Suprapubic skin (tissue), 4 donors: ENCODE measurements around the gene BAIAP3. TPM values are rescaled to one million over a fixed set of nuclear protein-coding genes. Genes with fewer than 3 reads are reported as not detected.

Source experiments
- DNase-seq, 2 donors: peaks; one replicate each; pipeline ENCODE4 v3.0.0-alpha.2; 2019; ENCODE audit warnings: low spot score in 2 of 2
- H3K27ac ChIP-seq: fragments of 200-600 bp; sonication (generic); one replicate; pipeline ENCODE4 v1.5.1; 2019
- H3K27me3 ChIP-seq: fragments of 200-600 bp; sonication (generic); one replicate; pipeline ENCODE4 v1.5.1; 2019
- H3K36me3 ChIP-seq: fragments of 200-600 bp; sonication (generic); one replicate; pipeline ENCODE4 v1.5.1; 2019
- H3K4me1 ChIP-seq: fragments of 200-600 bp; sonication (generic); one replicate; pipeline ENCODE4 v1.5.1; 2019
- H3K4me3 ChIP-seq: fragments of 200-600 bp; sonication (generic); one replicate; pipeline ENCODE4 v1.5.1; 2019; ENCODE audit warnings: mild to moderate bottlenecking
- H3K9me3 ChIP-seq: fragments of 200-600 bp; sonication (generic); one replicate; pipeline ENCODE4 v1.5.1; 2019
- EP300 ChIP-seq: sonication (generic); formaldehyde crosslinking; IDR thresholded peaks from one replicate; pipeline ENCODE4 v1.6.1; 2017; ENCODE audit warnings: antibody characterized with exemption
- POLR2A ChIP-seq, 2 donors: fragments of 450-650 bp; IDR thresholded peaks; one replicate each; pipeline ENCODE4 v1.6.1; 2017; ENCODE audit warnings: antibody characterized with exemption in 2 of 2, mild to moderate bottlenecking in 2 of 2, moderate library complexity in 2 of 2
- POLR2AphosphoS5 ChIP-seq, 3 donors: sonication (generic); formaldehyde crosslinking; IDR thresholded peaks; one replicate each; pipeline ENCODE4 v1.6.1; 2017; ENCODE audit warnings: antibody characterized with exemption in 3 of 3
- WGBS: methylation state at CpG from one replicate; pipeline ENCODE4 v1.1.5; 2018; 5-methylcytosine and 5-hydroxymethylcytosine counted together
- total RNA-seq, 4 donors: library from RNA; depleted of rRNA; stranded (reverse); fragments of >200 nt; gene quantifications; one replicate each; pipeline ENCODE4 v1.1.0, GENCODE V29; 2016
- TF ChIP-seq, protein P1 (sequence below), 2 donors: fragments of 200-600 bp in 1 of 2; fragments of 450-650 bp in 1 of 2; sonication (generic) in 1 of 2; IDR thresholded peaks; one replicate each; pipeline ENCODE4 v1.5.1; 2016 to 2019; ENCODE audit warnings: antibody characterized with exemption in 2 of 2, mild to moderate bottlenecking in 1 of 2, moderate library complexity in 1 of 2

The BAIAP3 gene
- total RNA-seq, 4 donors from 2014 or later, result 0.87 to 6.2 (median 2.5) TPM

DNA sequence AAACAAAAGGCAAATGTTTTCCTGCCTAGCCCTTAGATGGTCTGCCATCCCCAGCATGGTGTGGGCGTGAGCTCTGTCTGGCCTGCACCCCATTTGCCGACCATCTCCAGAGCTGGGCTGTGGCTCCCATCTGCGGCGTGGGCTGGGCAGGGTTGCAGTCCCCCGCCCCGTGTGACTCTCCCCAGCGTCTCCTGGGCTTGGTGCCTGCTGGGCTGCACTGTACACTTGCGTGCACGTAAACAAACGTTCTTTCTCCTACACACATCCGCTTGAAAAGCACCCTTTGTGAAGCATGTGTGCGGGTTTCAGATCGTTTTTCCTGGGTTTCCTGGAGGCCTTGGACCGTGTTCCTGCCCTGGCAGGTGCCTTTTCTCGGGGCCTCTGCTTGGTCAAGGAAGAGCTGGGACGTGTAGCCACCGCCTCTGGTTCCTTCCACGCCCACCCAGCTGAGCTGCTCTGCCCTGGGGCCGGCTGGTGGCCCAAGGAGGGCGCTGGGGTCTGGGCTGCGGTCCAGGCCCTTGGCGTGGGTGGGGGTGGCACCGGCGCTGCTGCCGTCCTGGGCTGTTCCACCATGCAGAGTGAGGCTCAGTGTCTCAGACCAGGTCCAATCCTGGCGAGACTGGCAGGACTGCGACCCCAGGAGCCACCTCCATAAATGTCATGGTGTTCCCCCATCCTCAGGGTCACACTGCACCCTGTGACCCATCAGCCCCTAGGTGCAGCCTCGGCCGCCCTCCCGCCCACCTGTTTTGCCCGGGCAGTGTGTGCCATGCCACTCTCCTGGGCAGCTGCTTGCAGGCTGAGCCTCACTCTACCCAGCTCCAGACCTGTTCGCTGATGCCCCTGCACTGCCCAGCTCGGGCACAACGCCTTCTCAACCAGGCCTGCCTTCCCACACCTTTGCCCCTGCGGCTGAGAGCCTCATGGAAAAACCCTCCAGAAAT, 9.9 kb upstream of the BAIAP3 start:
- H3K27me3 ChIP-seq, result no peaks in the 10 kb centered on the region
- TF ChIP-seq EP300 (no peak), POLR2A (IDR thresholded peaks at IDR 0.05) (no peak), POLR2AphosphoS5 (IDR thresholded peaks at IDR 0.05) (no peak)
- TF ChIP-seq, protein P1, sequence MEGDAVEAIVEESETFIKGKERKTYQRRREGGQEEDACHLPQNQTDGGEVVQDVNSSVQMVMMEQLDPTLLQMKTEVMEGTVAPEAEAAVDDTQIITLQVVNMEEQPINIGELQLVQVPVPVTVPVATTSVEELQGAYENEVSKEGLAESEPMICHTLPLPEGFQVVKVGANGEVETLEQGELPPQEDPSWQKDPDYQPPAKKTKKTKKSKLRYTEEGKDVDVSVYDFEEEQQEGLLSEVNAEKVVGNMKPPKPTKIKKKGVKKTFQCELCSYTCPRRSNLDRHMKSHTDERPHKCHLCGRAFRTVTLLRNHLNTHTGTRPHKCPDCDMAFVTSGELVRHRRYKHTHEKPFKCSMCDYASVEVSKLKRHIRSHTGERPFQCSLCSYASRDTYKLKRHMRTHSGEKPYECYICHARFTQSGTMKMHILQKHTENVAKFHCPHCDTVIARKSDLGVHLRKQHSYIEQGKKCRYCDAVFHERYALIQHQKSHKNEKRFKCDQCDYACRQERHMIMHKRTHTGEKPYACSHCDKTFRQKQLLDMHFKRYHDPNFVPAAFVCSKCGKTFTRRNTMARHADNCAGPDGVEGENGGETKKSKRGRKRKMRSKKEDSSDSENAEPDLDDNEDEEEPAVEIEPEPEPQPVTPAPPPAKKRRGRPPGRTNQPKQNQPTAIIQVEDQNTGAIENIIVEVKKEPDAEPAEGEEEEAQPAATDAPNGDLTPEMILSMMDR (IDR thresholded peaks at IDR 0.05), result no peak
- no peaks in the 10 kb centered on the region for H3K4me1 ChIP-seq
- peaks cover 76% of the 10 kb centered on the region for H3K36me3 ChIP-seq
- DNase-seq, result no peak
- H3K27ac ChIP-seq, result no peak overlapping the region
- H3K4me3 ChIP-seq, result no peak overlapping the region
- WGBS, result 70% methylated on average over 26 of the region's 35 CpGs
- no peaks in the 10 kb centered on the region for H3K9me3 ChIP-seq

DNA sequence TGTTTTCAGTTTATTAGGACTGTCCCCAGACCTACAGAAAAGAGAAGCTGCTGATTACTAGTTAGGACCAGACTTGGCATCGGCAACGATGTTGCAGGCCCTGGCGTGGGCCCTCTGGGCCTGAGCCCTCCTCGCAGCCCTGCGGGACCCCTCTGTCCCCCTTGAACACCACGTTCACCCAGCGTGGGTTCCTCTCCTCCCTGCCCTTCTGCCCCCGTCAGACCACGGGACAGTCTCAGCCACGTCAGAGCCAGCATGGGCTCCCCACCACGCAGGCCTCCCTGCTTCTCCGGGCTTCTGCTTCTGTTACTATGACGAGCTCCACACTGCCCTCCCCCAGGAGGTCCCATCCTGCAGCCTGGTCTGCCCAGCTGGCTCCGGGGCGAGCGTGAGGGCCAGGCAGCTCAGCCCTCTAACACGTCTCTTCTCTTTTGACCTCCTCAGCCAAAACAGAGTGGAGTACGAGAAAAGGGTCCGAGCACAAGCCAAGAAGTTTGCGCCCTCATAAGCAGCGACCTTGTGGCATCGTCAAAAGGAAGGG, 9.1 kb upstream of the BAIAP3 start:
- Histone ChIP-seq H3K4me3 (no peak overlapping the region), H3K27me3 (no peaks in the 10 kb centered on the region), H3K4me1 (no peaks in the 10 kb centered on the region), H3K9me3 (no peaks in the 10 kb centered on the region), H3K36me3 (peaks cover 68% of the 10 kb centered on the region), H3K27ac (no peak overlapping the region)
- 88% methylated on average over 15 of the region's 22 CpGs for WGBS
- no peak for DNase-seq
- no peak for TF ChIP-seq POLR2A (IDR thresholded peaks at IDR 0.05)

- TF ChIP-seq EP300, result no peak
- no peak for TF ChIP-seq POLR2AphosphoS5 (IDR thresholded peaks at IDR 0.05)
- no peak for DNase-seq
- H3K9me3 ChIP-seq, result no peaks in the 10 kb centered on the region
- H3K4me3 ChIP-seq, result no peak overlapping the region
- peaks cover 1% of the 10 kb centered on the region for H3K27me3 ChIP-seq
- peaks cover 59% of the 10 kb centered on the region for H3K36me3 ChIP-seq
- H3K4me1 ChIP-seq, result no peaks in the 10 kb centered on the region
- H3K27ac ChIP-seq, result no peak overlapping the region
- 94% methylated on average over 5 of the region's 15 CpGs for WGBS
Measured at GRCh38 chr16:1325261-1325660, 8.2 kb upstream of the BAIAP3 start.

GRCh38 chr16:1325673-1326371, 7.6 kb upstream of the BAIAP3 start:
- H3K4me1 ChIP-seq, result no peaks in the 10 kb centered on the region
- no peak overlapping the region for H3K27ac ChIP-seq

GRCh38 chr16:1326391-1326790, 7.1 kb upstream of the BAIAP3 start:
- Histone ChIP-seq H3K36me3 (peaks cover 47% of the 10 kb centered on the region), H3K9me3 (no peaks in the 10 kb centered on the region), H3K4me3 (no peak overlapping the region), H3K27me3 (peaks cover 13% of the 10 kb centered on the region), H3K27ac (no peak overlapping the region), H3K4me1 (peaks cover 4% of the 10 kb centered on the region)
- 76% methylated on average over 16 of the region's 17 CpGs for WGBS
- no peak for TF ChIP-seq POLR2A (IDR thresholded peaks at IDR 0.05)
- TF ChIP-seq, protein P1 (IDR thresholded peaks at IDR 0.05), result no peak
- TF ChIP-seq EP300, result no peak
- no peak for TF ChIP-seq POLR2AphosphoS5 (IDR thresholded peaks at IDR 0.05)
- DNase-seq, result no peak

More at GRCh38 chr16:1325673-1326371, 7.6 kb upstream of the BAIAP3 start:
- no peak for DNase-seq
- WGBS, result 74% methylated on average over 13 of the region's 20 CpGs
- Histone ChIP-seq H3K36me3 (peaks cover 53% of the 10 kb centered on the region), H3K9me3 (no peaks in the 10 kb centered on the region), H3K4me3 (no peak overlapping the region), H3K27me3 (peaks cover 7% of the 10 kb centered on the region)
- TF ChIP-seq POLR2A (IDR thresholded peaks at IDR 0.05) (no peak), POLR2AphosphoS5 (IDR thresholded peaks at IDR 0.05) (no peak), EP300 (no peak)
- TF ChIP-seq, protein P1 (IDR thresholded peaks at IDR 0.05), result no peak
